SK-N-SH (cell line): ENCODE measurements around the gene GRIN2A.

Source experiments
- YY1 ChIP-seq: IDR thresholded peaks from 2 replicates; pipeline ENCODE4 v1.4.0; 2012; ENCODE audit warnings: low read depth, mild to moderate bottlenecking
- TF ChIP-seq, protein P1 (sequence below): fragments of 200-600 bp; sonication (generic); IDR thresholded peaks from 2 replicates; pipeline ENCODE4 v1.6.1; 2017; ENCODE audit warnings: antibody characterized with exemption, mild to moderate bottlenecking, moderate library complexity
- TF ChIP-seq, protein P2 (sequence below): IDR thresholded peaks from 2 replicates; pipeline ENCODE4 v1.4.0; 2012; ENCODE audit warnings: low read depth, borderline replicate concordance

DNA sequence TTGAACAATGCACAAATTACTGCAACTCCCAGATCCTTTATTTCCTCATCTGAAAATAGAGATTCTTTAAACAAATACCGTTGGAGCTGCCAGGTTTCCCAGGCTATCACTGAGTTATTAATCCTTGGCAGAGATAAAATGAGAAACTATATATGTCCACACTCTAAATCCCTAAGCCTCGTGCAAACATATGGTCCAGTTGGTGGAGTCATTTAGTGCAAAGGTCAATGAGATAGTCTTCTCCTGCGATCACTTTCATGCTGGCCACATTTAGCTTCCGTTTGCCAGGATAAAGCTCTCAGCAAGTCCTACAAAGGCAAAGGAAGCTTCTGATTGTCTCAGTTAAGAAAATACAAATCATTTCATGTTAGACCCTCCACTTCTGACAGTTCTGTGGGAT lies 11.0 kb downstream of the GRIN2A start:
- TF ChIP-seq, protein P1, sequence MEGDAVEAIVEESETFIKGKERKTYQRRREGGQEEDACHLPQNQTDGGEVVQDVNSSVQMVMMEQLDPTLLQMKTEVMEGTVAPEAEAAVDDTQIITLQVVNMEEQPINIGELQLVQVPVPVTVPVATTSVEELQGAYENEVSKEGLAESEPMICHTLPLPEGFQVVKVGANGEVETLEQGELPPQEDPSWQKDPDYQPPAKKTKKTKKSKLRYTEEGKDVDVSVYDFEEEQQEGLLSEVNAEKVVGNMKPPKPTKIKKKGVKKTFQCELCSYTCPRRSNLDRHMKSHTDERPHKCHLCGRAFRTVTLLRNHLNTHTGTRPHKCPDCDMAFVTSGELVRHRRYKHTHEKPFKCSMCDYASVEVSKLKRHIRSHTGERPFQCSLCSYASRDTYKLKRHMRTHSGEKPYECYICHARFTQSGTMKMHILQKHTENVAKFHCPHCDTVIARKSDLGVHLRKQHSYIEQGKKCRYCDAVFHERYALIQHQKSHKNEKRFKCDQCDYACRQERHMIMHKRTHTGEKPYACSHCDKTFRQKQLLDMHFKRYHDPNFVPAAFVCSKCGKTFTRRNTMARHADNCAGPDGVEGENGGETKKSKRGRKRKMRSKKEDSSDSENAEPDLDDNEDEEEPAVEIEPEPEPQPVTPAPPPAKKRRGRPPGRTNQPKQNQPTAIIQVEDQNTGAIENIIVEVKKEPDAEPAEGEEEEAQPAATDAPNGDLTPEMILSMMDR, result no peak
- TF ChIP-seq, protein P2, sequence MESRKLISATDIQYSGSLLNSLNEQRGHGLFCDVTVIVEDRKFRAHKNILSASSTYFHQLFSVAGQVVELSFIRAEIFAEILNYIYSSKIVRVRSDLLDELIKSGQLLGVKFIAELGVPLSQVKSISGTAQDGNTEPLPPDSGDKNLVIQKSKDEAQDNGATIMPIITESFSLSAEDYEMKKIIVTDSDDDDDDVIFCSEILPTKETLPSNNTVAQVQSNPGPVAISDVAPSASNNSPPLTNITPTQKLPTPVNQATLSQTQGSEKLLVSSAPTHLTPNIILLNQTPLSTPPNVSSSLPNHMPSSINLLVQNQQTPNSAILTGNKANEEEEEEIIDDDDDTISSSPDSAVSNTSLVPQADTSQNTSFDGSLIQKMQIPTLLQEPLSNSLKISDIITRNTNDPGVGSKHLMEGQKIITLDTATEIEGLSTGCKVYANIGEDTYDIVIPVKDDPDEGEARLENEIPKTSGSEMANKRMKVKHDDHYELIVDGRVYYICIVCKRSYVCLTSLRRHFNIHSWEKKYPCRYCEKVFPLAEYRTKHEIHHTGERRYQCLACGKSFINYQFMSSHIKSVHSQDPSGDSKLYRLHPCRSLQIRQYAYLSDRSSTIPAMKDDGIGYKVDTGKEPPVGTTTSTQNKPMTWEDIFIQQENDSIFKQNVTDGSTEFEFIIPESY, result no peak
- no peak for TF ChIP-seq YY1
